VCaP (cell line): ENCODE results near the gene PRM1.

Experiments used
- H3K27ac ChIP-seq: fragments of 450-650 bp; 2 replicates; pipeline ENCODE4 v1.5.1; 2017
- TF ChIP-seq, protein P1 (sequence below): fragments of 450-650 bp; conservative IDR thresholded peaks from 2 replicates; pipeline ENCODE4 v1.5.1; 2017; ENCODE audit warnings: mild to moderate bottlenecking, moderate library complexity

Gene PRM1

DNA sequence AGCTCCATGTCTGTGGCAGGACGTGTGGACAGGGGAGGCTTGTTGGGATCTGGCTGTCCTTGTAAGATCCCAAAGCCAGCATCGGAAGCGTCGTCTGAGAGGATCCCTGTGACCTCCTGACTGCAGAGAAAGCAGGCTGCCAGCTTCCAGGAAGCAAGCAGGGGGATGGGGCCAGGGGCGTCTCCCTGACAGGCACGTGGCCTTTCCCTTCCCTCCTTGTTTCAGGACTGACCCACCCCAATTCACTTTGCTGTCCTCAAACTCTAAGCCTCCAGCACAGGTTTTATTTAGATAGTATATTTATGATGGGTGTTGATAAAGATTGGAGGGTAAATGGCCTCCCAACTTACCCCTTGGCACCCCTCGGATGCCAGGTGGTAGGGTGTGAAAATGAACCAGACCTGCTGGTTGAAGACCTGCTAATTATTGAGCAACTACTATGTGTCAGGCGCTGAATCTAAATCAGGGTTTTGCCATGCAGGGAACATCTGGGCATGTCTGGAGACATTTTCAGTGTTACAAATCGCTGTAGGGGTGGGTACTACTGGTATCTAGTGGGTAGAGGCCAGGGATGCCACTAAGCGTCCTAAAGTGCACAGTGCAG, 49.7 kb downstream of the PRM1 start:
- TF ChIP-seq, protein P1, sequence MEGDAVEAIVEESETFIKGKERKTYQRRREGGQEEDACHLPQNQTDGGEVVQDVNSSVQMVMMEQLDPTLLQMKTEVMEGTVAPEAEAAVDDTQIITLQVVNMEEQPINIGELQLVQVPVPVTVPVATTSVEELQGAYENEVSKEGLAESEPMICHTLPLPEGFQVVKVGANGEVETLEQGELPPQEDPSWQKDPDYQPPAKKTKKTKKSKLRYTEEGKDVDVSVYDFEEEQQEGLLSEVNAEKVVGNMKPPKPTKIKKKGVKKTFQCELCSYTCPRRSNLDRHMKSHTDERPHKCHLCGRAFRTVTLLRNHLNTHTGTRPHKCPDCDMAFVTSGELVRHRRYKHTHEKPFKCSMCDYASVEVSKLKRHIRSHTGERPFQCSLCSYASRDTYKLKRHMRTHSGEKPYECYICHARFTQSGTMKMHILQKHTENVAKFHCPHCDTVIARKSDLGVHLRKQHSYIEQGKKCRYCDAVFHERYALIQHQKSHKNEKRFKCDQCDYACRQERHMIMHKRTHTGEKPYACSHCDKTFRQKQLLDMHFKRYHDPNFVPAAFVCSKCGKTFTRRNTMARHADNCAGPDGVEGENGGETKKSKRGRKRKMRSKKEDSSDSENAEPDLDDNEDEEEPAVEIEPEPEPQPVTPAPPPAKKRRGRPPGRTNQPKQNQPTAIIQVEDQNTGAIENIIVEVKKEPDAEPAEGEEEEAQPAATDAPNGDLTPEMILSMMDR: no peak
- H3K27ac ChIP-seq: peak overlapping the region; percentile 66
